HepG2 (cell line): Measurements from ENCODE around the gene TOX4. TPM values are rescaled to one million over a fixed set of nuclear protein-coding genes. Genes with fewer than 3 reads are reported as not detected.
A peak's percentile ranks its signal among the peaks of the same experiment; 100 is the strongest.

Experiments used
- AHR ChIP-seq: IDR thresholded peaks from 2 replicates; pipeline ENCODE4 v1.6.1; 2018; ENCODE audit warnings: missing genetic modification reagents, missing compliant biosample characterization
- ARNT2 ChIP-seq: sonication (generic); formaldehyde crosslinking; IDR thresholded peaks from 2 replicates; pipeline ENCODE4 v1.8.0; 2022; ENCODE audit warnings: mild to moderate bottlenecking, low read depth, missing genetic modification reagents, moderate library complexity
- CHD2 ChIP-seq: IDR thresholded peaks from 2 replicates; pipeline ENCODE4 v1.6.1; 2011; ENCODE audit warnings: low read depth, low read length, improper control_type of control experiment
- ELF4 ChIP-seq: sonication (generic); formaldehyde crosslinking; IDR thresholded peaks from 2 replicates; pipeline ENCODE4 v1.5.0; 2020; ENCODE audit warnings: missing genetic modification reagents, mild to moderate bottlenecking, moderate library complexity, borderline replicate concordance
- NCOR1 ChIP-seq: fragments of 200-600 bp; sonication (generic); IDR thresholded peaks from 2 replicates; pipeline ENCODE4 v1.7.0; 2017; ENCODE audit warnings: antibody characterized with exemption, low read length, borderline replicate concordance
- NR2F1 ChIP-seq, 2 experiments: fragments of 450-650 bp in 1 of 2; formaldehyde crosslinking in 1 of 2; IDR thresholded peaks; 2 replicates each; pipeline versions ENCODE4 v1.5.0 to v1.6.1; 2016 to 2020; ENCODE audit warnings: mild to moderate bottlenecking in 1 of 2, missing compliant biosample characterization in 1 of 2, missing genetic modification reagents in 1 of 2, moderate library complexity in 1 of 2
- RCOR2 ChIP-seq: IDR thresholded peaks from 2 replicates; pipeline ENCODE4 v1.6.1; 2016; ENCODE audit warnings: missing biosample characterization, missing genetic modification reagents
- SNAPC2 ChIP-seq: sonication (generic); formaldehyde crosslinking; IDR thresholded peaks from 2 replicates; pipeline ENCODE4 v1.8.1; 2022; ENCODE audit warnings: mild to moderate bottlenecking, missing genetic modification reagents
- ZFP36L2 ChIP-seq: sonication (generic); formaldehyde crosslinking; IDR thresholded peaks from 2 replicates; pipeline ENCODE4 v1.4.0; 2020; ENCODE audit warnings: missing genetic modification reagents
- ZNF235 ChIP-seq: sonication (generic); formaldehyde crosslinking; IDR thresholded peaks from 2 replicates; pipeline ENCODE4 v1.8.1; 2023; ENCODE audit warnings: mild to moderate bottlenecking, missing genetic modification reagents, borderline replicate concordance
- ZNF256 ChIP-seq: sonication (generic); formaldehyde crosslinking; conservative IDR thresholded peaks from 2 replicates; pipeline ENCODE4 v1.4.0; 2020; ENCODE audit warnings: missing genetic modification reagents
- ZNF337 ChIP-seq: sonication (generic); formaldehyde crosslinking; IDR thresholded peaks from 2 replicates; pipeline ENCODE4 v1.5.1; 2020; ENCODE audit warnings: missing genetic modification reagents, low read depth, mild to moderate bottlenecking, borderline replicate concordance
- ZNF431 ChIP-seq: sonication (generic); formaldehyde crosslinking; IDR thresholded peaks from 2 replicates; pipeline ENCODE4 v1.9.0; 2022; ENCODE audit warnings: missing genetic modification reagents, low read depth, mild to moderate bottlenecking, borderline replicate concordance
- ZNF44 ChIP-seq: sonication (generic); formaldehyde crosslinking; IDR thresholded peaks from 2 replicates; pipeline ENCODE4 v1.5.1; 2020; ENCODE audit warnings: mild to moderate bottlenecking, missing genetic modification reagents
- ZNF547 ChIP-seq: sonication (generic); formaldehyde crosslinking; IDR thresholded peaks from 2 replicates; pipeline ENCODE4 v1.5.1; 2020; ENCODE audit warnings: mild to moderate bottlenecking, missing genetic modification reagents
- ZNF792 ChIP-seq: IDR thresholded peaks from 2 replicates; pipeline ENCODE4 v1.6.1; 2016
- ZNF879 ChIP-seq: sonication (generic); formaldehyde crosslinking; IDR thresholded peaks from 2 replicates; pipeline ENCODE4 v1.8.1; 2023; ENCODE audit warnings: missing genetic modification reagents
- polyA plus RNA-seq, 8 experiments: library from polyadenylated mRNA; depleted of rRNA in 3 of 8; stranded (reverse) in 7 of 8; unstranded in 1 of 8; fragments of >200 nt; fragmentation: Illumina TruSeq in 4 of 8; extraction: Trizol in 4 of 8; gene quantifications; 2 replicates each; pipeline versions ENCODE4 v1.2.1 to v1.2.3, GENCODE V29; 2011 to 2016; ENCODE audit warnings: low read depth in 4 of 8, missing spikeins in 1 of 8, mixed read lengths in 1 of 8; ENCODE audit not compliant: insufficient read depth in 1 of 8
- total RNA-seq, 5 experiments: library from RNA; depleted of rRNA; stranded (reverse); fragments of >200 nt; fragmentation: Illumina TruSeq; extraction: Trizol; gene quantifications; 2 replicates each; pipeline ENCODE4 v1.2.3, GENCODE V29; 2016; ENCODE audit warnings: low read depth in 1 of 5
- TF ChIP-seq, protein P1 (sequence below): sonication (generic); formaldehyde crosslinking; IDR thresholded peaks from 2 replicates; pipeline ENCODE4 v1.4.0; 2020; ENCODE audit warnings: missing genetic modification reagents, mild to moderate bottlenecking, borderline replicate concordance
- TF ChIP-seq, protein P2 (sequence below): sonication (generic); formaldehyde crosslinking; IDR thresholded peaks from 2 replicates; pipeline ENCODE4 v1.4.0; 2020; ENCODE audit warnings: missing genetic modification reagents
- TF ChIP-seq, protein P3 (sequence below): sonication (generic); formaldehyde crosslinking; IDR thresholded peaks from 2 replicates; pipeline ENCODE4 v1.4.0; 2020; ENCODE audit warnings: missing genetic modification reagents
- TF ChIP-seq, protein P4 (sequence below): sonication (generic); formaldehyde crosslinking; IDR thresholded peaks from 2 replicates; pipeline ENCODE4 v1.4.0; 2020; ENCODE audit warnings: missing genetic modification reagents

The TOX4 gene
- total and polyA plus RNA-seq, 2 of the 13 experiments (the other 11 are each of a cell fraction or from before 2014, with no cell fraction given) = 71.8 to 163 TPM

DNA sequence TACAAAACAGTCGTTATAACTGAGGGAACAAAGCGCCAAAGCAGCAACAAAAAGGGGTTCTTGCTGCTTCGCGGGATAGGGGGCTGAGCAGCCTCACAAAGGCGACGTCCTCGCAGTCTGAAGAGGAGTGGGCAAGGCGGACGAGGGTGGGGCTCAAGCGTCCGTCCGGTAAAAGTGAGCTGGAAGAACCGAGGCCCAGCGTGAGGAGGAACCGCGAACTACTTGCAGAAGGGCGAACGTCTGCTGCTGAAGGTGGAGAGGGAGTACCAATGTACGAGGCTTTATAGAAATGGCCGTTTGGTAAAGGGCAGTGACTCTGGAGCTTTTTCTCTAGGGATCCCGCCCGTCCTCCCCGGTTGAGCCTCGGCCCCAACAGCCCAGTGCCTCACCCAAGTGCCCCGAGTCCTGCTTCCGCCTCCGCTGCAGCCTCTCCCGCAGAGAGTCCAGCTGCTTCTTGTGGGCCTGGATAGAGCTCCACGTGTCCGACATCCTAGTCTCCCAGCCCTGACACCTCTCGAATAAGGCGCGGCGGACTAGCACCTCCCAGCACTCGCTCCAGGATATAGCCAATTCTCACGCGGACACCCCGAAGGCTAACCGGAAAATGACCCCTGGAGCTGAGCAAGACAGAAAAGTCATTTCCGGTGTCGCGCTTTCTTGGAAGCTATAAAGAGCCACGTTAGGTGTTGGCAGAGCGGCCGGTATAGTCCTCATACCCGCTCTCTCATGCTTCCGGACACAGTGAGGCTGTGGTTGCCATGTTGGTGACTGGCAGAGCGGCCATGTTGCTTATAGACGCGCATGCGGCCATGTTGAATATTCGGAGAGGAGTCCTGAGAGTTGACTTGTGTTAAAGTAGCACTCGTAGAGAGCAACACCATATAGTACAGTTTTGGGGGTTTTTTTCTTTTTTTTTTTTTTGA is 34.0 kb downstream of the TOX4 start, which contains the start of gene METTL3 (continued):
- TF ChIP-seq, protein P1, sequence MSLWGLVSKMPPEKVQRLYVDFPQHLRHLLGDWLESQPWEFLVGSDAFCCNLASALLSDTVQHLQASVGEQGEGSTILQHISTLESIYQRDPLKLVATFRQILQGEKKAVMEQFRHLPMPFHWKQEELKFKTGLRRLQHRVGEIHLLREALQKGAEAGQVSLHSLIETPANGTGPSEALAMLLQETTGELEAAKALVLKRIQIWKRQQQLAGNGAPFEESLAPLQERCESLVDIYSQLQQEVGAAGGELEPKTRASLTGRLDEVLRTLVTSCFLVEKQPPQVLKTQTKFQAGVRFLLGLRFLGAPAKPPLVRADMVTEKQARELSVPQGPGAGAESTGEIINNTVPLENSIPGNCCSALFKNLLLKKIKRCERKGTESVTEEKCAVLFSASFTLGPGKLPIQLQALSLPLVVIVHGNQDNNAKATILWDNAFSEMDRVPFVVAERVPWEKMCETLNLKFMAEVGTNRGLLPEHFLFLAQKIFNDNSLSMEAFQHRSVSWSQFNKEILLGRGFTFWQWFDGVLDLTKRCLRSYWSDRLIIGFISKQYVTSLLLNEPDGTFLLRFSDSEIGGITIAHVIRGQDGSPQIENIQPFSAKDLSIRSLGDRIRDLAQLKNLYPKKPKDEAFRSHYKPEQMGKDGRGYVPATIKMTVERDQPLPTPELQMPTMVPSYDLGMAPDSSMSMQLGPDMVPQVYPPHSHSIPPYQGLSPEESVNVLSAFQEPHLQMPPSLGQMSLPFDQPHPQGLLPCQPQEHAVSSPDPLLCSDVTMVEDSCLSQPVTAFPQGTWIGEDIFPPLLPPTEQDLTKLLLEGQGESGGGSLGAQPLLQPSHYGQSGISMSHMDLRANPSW (CRISPR knock-in tag) = no peak; the same call in 1 of the 2 replicates
- TF ChIP-seq ZNF792 (peak; percentile 87), RCOR2 (CRISPR knock-in tag) (no peak; the same call in 1 of the 2 replicates), ZNF337 (no peak), ARNT2 (CRISPR knock-in tag) (peak; percentile 95), NR2F1 (CRISPR knock-in tag; IDR thresholded peaks at IDR 0.05) (0 out of 4 replicates have a peak, but pooled peaks of 1 of the 2 experiments have one; percentile 18), ZFP36L2 (peak; percentile 23; the same call in 1 of the 2 replicates), ZNF44 (CRISPR knock-in tag) (peak; percentile 92; the same call in 1 of the 2 replicates), ZNF879 (CRISPR knock-in tag) (0 out of 2 replicates have a peak, but pooled peaks have one; percentile 73), ZNF431 (CRISPR knock-in tag) (peak; percentile 97), ZNF547 (CRISPR knock-in tag) (peak; percentile 83), NCOR1 (peak; percentile 55; the same call in 1 of the 2 replicates), ELF4 (CRISPR knock-in tag) (peak; percentile 98), ZNF235 (CRISPR knock-in tag) (peak; percentile 93; the same call in 1 of the 2 replicates), AHR (CRISPR knock-in tag) (peak; percentile 87), CHD2 (peak; percentile 83), SNAPC2 (CRISPR knock-in tag) (peak; percentile 92; the same call in 1 of the 2 replicates), ZNF256 (CRISPR knock-in tag) (peak; percentile 80)
- TF ChIP-seq, protein P2, sequence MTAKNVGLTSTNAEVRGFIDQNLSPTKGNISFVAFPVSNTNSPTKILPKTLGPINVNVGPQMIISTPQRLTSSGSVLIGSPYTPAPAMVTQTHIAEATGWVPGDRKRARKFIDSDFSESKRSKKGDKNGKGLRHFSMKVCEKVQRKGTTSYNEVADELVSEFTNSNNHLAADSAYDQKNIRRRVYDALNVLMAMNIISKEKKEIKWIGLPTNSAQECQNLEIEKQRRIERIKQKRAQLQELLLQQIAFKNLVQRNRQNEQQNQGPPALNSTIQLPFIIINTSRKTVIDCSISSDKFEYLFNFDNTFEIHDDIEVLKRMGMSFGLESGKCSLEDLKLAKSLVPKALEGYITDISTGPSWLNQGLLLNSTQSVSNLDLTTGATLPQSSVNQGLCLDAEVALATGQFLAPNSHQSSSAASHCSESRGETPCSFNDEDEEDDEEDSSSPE (CRISPR knock-in tag) = peak; percentile 96
- TF ChIP-seq, protein P3, sequence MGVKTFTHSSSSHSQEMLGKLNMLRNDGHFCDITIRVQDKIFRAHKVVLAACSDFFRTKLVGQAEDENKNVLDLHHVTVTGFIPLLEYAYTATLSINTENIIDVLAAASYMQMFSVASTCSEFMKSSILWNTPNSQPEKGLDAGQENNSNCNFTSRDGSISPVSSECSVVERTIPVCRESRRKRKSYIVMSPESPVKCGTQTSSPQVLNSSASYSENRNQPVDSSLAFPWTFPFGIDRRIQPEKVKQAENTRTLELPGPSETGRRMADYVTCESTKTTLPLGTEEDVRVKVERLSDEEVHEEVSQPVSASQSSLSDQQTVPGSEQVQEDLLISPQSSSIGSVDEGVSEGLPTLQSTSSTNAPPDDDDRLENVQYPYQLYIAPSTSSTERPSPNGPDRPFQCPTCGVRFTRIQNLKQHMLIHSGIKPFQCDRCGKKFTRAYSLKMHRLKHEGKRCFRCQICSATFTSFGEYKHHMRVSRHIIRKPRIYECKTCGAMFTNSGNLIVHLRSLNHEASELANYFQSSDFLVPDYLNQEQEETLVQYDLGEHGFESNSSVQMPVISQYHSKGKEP (CRISPR knock-in tag) = no peak; the same call in 1 of the 2 replicates
- TF ChIP-seq, protein P4, sequence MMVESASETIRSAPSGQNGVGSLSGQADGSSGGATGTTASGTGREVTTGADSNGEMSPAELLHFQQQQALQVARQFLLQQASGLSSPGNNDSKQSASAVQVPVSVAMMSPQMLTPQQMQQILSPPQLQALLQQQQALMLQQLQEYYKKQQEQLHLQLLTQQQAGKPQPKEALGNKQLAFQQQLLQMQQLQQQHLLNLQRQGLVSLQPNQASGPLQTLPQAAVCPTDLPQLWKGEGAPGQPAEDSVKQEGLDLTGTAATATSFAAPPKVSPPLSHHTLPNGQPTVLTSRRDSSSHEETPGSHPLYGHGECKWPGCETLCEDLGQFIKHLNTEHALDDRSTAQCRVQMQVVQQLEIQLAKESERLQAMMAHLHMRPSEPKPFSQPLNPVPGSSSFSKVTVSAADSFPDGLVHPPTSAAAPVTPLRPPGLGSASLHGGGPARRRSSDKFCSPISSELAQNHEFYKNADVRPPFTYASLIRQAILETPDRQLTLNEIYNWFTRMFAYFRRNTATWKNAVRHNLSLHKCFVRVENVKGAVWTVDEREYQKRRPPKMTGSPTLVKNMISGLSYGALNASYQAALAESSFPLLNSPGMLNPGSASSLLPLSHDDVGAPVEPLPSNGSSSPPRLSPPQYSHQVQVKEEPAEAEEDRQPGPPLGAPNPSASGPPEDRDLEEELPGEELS (CRISPR knock-in tag) = peak; percentile 52; the same call in 1 of the 2 replicates
